Measurements from ENCODE around the gene SPTBN5.

The SPTBN5 gene

DNA sequence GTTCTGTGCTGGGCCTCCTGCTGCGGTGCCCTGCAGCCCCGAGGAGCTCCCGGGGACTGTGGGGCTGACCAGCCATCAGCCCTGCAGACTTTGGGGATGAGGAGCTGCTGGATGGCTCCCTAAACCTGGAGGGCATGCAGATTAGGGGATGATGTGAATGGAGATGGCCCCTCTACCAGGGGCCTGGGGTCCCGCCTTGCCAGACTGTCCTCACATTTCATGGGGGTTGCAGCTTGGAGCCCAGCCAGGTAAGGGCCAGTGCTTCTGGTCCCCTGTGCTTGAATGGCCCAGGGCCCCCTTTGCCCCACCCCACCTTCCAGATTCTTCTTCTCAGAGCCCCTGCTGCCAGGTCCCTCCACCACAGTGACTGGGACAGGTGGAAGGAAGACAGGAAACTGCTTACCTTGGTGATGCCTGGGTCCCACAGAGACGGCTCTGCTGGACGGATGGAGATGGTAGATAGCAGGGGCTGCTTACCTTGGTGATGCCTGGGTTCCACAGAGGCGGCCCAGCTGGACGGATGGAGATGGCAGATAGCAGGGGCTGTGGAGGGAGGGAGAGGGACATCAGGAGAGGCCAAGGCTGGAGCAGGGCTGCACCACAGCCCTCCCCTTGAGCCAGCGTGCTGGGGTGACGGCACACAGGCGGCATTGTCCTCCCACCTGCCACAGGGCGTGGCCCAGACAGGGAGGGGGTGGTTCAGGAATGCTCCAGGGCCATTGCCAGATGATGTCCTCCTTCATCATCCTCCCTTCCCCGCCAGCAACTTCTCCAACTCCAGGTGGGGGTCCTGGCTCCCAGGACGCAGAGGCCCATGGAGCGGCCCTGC, at the start of gene SPTBN5:
TSS of gene SPTBN5 (minus strand) at position 632 of the 829 bp plus-strand sequence. CDS start at position 76, 556 bp downstream.
- DNase-seq, result no peak

DNA sequence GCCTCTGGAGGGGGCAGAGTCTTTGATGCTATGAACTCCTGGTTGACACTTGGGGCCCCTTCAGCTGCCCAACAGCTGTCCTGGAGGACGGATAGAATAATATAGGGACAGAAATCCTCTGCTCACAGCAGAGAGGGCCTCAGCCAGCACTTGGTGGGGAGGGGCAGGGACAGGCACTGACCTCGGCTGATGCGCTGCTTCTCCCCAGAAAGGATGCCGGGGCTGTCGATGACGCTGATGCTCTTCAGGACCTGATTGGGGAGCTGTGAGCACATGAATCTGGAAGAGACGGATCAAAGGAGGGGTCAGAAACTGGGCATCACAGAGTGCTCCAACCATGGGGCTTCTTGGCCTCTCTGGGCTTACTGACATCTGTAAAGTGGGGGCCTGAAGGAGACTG, 49.0 kb upstream of the SPTBN5 start:
- no peak for DNase-seq

GRCh38 chr15:41941644-41942415, 48.0 kb upstream of the SPTBN5 start:
- DNase-seq, result no peak

- no peak for DNase-seq
These were observed 46.6 kb upstream of the SPTBN5 start for GRCh38 chr15:41940441-41940857.

- DNase-seq, result no peak
These were observed 46.1 kb upstream of the SPTBN5 start for GRCh38 chr15:41939986-41940385.

- DNase-seq, result no peak
These were observed 43.7 kb upstream of the SPTBN5 start for GRCh38 chr15:41937568-41937923.

DNA sequence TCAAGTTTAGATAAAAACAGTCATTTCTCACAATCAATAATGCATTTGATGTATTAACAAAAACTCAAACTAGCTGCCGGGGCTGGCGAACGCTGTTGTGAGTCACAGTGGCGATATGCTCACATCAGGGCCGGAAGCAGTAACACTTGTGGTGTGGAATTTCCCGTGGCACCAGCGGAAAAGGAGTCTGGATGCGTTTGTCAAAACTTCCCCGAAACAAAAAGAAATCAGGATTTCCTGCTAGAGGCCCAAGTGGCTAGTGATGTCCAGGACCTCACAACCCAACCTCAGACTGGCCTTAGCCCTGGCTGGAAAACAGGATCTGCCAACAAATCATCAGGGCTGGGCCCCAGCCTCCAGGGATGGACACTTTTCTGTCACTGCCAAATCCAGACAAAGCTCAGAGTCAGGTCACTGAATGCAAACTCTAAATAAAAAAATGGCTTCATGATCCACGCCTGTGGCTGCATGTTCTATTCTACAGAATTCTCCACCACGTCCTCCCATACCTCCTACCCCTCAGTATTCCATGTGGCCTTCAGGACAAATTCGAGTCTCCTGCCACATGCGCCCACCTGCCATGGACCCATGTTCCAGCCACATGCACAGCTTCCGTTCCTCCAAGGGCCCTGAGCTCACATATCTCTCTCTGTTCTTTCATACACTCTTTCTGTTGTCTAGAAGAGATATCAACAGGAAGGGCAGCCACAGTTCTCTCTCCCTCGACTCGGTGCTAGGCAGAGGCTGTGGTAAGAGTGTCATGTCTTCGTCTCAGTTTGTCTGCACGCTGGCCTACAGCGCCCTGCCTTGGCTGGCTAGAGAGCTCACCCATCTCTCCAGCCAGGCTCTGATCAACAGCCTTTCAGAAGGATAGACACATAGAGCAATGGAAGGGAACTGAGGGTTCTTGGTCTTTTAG, 43.1 kb upstream of the SPTBN5 start:
- DNase-seq, result no peak

- no peak for DNase-seq
These were observed 42.3 kb upstream of the SPTBN5 start for GRCh38 chr15:41936155-41936554.

DNA sequence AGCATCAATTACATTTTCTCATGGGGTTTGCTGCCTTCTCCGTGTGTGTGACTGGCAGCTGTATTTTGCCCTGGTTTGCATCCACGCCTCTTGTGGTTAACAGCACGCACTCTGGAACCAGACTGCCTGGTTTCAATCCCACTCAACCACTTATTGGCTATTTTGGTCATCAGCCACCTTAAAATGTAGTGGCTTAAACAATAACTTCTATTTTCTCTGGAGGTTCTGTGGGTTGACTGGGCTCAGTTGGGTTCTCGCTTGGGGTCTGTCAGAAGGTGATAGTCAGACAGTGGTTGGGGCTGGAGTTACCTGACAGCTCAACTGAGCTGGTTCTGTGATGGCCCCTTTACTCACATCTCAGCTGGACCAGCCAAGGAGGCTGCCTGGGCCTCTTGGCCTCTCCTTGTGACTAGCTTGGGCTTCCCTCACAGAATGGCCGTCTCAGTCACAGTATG, 41.7 kb upstream of the SPTBN5 start:
- no peak for DNase-seq

DNA sequence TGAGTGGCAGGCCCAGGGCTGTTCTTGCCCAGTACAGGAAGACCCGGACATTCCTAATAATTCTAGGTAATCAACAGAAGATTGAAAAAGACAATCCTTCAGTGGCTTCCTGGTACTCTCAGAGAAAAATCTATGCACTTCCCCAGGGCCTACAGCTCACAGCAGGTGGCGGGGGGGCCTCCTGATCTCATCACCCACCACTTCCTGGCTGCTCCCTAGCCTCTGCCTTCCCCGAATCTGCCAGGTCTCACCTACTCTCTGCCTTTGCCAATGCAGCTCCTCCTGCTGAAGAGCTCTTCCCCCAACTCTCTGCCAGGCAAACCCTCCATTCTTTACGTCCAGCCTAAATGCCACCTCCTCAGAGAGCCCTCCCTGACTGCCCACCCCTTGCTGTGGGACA, 41.0 kb upstream of the SPTBN5 start:
- DNase-seq, result no peak

DNA sequence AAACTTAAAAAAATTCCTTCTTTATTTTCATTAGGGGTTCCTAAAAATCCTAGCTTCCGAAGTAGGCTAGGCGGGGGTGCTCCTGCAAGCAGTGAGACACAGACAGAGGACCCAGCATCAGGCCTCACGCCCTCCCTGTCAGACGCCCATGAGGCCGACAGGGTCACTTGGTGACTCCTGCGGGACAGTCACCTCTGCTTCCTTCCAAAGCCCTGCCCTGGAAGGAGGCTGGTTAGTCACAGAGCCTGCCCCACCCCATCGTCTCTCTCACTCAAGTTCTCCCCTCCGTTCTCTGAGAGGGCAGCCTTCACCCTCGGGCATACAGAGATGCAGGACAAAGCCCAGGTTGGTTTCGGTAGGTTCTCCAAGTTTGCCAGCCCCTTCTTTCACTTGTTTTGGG, 39.9 kb upstream of the SPTBN5 start:
- no peak for DNase-seq

GRCh38 chr15:41933326-41933725, 39.5 kb upstream of the SPTBN5 start:
- no peak for DNase-seq

DNA sequence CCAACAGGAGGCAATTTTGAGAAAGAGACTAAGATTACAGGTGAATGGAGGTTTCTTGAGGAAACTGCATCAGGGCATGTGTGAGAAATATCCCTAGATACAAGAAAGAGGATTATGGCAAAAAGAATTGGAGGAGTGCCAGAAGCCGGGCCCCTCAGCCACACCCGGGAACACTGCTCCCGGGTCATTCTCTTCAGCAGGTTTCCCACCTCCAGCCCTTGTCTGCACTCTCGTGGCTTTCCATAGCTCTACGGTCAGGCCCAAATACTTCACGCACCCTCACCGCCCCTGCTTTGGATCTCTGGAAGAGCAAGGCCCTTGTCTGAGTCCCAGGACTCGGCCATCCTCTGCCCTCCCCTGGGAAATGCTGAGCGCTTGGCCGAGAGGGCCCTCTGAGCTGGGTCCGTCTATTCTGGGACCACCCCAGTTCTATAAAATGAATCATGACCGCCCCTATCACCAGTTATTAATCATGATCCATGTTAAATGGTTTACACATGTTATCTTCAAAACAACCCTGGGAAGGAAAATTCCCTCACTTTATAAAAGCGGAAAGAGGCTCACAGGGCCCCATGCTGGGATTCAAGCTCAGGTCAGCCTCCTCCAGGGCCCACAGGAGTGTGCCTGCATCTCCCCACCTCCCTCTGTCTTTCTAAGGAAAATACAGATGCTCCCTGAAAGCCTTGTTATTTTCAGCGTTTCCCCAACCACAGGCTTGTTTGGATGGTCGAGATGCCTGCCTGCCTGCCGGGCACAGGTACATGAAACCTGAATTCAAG, 38.8 kb upstream of the SPTBN5 start:
- no peak for DNase-seq

- no peak for DNase-seq
These were observed 38.2 kb upstream of the SPTBN5 start for GRCh38 chr15:41932101-41932500.

- DNase-seq, result no peak
These were observed 37.0 kb upstream of the SPTBN5 start for GRCh38 chr15:41930867-41931222.

GRCh38 chr15:41930221-41930866, 36.5 kb upstream of the SPTBN5 start:
- no peak for DNase-seq

GRCh38 chr15:41928637-41929620, 35.1 kb upstream of the SPTBN5 start:
- DNase-seq, result no peak

GRCh38 chr15:41928100-41928499, 34.2 kb upstream of the SPTBN5 start:
- no peak for DNase-seq

- no peak for DNase-seq
These were observed 33.7 kb upstream of the SPTBN5 start for GRCh38 chr15:41927536-41927935.

Measured in retina (tissue), 1 donor.